Measurements from ENCODE around the gene MGAT4B.

DNA sequence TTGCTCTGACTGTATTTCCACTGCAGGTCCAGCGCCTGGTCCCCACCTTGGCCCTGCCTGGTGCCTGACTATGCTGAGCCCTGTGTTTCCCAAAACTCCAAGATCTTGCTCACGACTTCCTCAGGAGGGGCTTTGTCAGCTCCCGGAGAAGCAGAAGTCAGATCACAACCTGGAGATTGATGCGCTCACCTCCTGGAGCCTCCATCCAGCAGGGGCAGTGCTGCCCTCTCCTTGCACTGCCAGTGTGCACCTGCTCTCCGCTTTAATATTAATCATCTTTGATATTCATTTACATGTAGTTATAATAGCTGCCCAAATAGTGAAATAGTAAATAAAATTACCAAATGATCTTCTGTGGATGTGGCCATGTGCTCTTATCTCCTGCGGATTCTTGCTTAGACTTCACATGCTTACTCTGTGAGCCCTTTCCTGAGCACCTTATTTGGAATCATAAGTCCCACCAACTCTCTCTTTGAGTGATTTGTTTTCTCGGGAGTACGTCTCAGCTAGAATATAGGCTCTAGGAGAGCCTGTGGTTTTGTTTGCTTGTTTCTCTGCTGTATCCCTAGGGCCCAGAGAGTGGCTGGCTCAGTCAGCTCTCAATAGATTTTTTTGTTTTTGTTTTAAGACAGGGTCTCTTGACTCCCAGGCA is 56.7 kb downstream of the MGAT4B start:
- TF ChIP-seq, protein P1, sequence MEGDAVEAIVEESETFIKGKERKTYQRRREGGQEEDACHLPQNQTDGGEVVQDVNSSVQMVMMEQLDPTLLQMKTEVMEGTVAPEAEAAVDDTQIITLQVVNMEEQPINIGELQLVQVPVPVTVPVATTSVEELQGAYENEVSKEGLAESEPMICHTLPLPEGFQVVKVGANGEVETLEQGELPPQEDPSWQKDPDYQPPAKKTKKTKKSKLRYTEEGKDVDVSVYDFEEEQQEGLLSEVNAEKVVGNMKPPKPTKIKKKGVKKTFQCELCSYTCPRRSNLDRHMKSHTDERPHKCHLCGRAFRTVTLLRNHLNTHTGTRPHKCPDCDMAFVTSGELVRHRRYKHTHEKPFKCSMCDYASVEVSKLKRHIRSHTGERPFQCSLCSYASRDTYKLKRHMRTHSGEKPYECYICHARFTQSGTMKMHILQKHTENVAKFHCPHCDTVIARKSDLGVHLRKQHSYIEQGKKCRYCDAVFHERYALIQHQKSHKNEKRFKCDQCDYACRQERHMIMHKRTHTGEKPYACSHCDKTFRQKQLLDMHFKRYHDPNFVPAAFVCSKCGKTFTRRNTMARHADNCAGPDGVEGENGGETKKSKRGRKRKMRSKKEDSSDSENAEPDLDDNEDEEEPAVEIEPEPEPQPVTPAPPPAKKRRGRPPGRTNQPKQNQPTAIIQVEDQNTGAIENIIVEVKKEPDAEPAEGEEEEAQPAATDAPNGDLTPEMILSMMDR (IDR thresholded peaks at IDR 0.05), result no peak
- TF ChIP-seq POLR2A (IDR thresholded peaks at IDR 0.05), result no peak

Data from Peyer's patch (tissue), 4 donors.